Measurements from ENCODE around the gene ENTHD1. TPM values are rescaled to one million over a fixed set of nuclear protein-coding genes. Genes with fewer than 3 reads are reported as not detected.

Gene ENTHD1
- total RNA-seq, 3 donors from 2014 or later (not counting 1 experiment from before 2014, with no cell fraction given) = not detected

GRCh38 chr22:39703928-39704639 lies 189.5 kb downstream of the ENTHD1 start:
- no peaks in the 10 kb centered on the region for H3K4me1 ChIP-seq (ENCODE audit: control insufficient read depth, insufficient read depth, low read length)
- H3K27me3 Mint-ChIP-seq (ENCODE audit: low read depth in 2 of 2) = peaks cover 0 to 6% of the 10 kb centered on the region in 2 donors
- no peaks in the 10 kb centered on the region for H3K9me3 Mint-ChIP-seq
- H3K27ac ChIP-seq (ENCODE audit: low read length) = no peak overlapping the region
- no peaks in the 10 kb centered on the region for H3K36me3 ChIP-seq (ENCODE audit: control insufficient read depth, insufficient read depth, low read length)
- 85% methylated on average over 17 of the region's 17 CpGs for WGBS (ENCODE audit: insufficient coverage)
- no peak overlapping the region for H3K4me3 Mint-ChIP-seq
- no peak overlapping the region for H3K27ac Mint-ChIP-seq
- no peaks in the 10 kb centered on the region for H3K36me3 Mint-ChIP-seq
- H3K4me3 ChIP-seq (ENCODE audit: low read length) = no peak overlapping the region
- intact Hi-C loops (cut with micrococcal nuclease) = no loop called here
- H3K9me3 ChIP-seq (ENCODE audit: control insufficient read depth, insufficient read depth, low read length) = no peaks in the 10 kb centered on the region
- H3K4me1 Mint-ChIP-seq = no peaks in the 10 kb centered on the region
- TF ChIP-seq, protein P1, sequence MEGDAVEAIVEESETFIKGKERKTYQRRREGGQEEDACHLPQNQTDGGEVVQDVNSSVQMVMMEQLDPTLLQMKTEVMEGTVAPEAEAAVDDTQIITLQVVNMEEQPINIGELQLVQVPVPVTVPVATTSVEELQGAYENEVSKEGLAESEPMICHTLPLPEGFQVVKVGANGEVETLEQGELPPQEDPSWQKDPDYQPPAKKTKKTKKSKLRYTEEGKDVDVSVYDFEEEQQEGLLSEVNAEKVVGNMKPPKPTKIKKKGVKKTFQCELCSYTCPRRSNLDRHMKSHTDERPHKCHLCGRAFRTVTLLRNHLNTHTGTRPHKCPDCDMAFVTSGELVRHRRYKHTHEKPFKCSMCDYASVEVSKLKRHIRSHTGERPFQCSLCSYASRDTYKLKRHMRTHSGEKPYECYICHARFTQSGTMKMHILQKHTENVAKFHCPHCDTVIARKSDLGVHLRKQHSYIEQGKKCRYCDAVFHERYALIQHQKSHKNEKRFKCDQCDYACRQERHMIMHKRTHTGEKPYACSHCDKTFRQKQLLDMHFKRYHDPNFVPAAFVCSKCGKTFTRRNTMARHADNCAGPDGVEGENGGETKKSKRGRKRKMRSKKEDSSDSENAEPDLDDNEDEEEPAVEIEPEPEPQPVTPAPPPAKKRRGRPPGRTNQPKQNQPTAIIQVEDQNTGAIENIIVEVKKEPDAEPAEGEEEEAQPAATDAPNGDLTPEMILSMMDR (IDR thresholded peaks at IDR 0.05) = no peak
- no peak for DNase-seq
- ATAC-seq = no peak
- no peaks in the 10 kb centered on the region for H3K27me3 ChIP-seq (ENCODE audit: control insufficient read depth, insufficient read depth, low read length)

- H3K27ac Mint-ChIP-seq = no peak overlapping the region
- WGBS (ENCODE audit: insufficient coverage) = 87% methylated on average over 8 of the region's 8 CpGs
- TF ChIP-seq, protein P1 (IDR thresholded peaks at IDR 0.05) = no peak
- intact Hi-C loops (cut with micrococcal nuclease) = no loop called here
- H3K36me3 ChIP-seq (ENCODE audit: control insufficient read depth, insufficient read depth, low read length) = no peaks in the 10 kb centered on the region
- no peak overlapping the region for H3K4me3 Mint-ChIP-seq
- no peak overlapping the region for H3K27ac ChIP-seq (ENCODE audit: low read length)
- no peaks in the 10 kb centered on the region for H3K4me1 Mint-ChIP-seq
- no peaks in the 10 kb centered on the region for H3K27me3 ChIP-seq (ENCODE audit: control insufficient read depth, insufficient read depth, low read length)
- no peaks in the 10 kb centered on the region for H3K9me3 ChIP-seq (ENCODE audit: control insufficient read depth, insufficient read depth, low read length)
- DNase-seq = no peak
- ATAC-seq = no peak
- no peaks in the 10 kb centered on the region for H3K9me3 Mint-ChIP-seq
- H3K4me1 ChIP-seq (ENCODE audit: control insufficient read depth, insufficient read depth, low read length) = no peaks in the 10 kb centered on the region
- H3K4me3 ChIP-seq (ENCODE audit: low read length) = no peak overlapping the region
- H3K27me3 Mint-ChIP-seq (ENCODE audit: low read depth in 2 of 2) = peaks cover 0 to 6% of the 10 kb centered on the region in 2 donors
- no peaks in the 10 kb centered on the region for H3K36me3 Mint-ChIP-seq
Observed at GRCh38 chr22:39703091-39703490, 190.5 kb downstream of the ENTHD1 start.

DNA sequence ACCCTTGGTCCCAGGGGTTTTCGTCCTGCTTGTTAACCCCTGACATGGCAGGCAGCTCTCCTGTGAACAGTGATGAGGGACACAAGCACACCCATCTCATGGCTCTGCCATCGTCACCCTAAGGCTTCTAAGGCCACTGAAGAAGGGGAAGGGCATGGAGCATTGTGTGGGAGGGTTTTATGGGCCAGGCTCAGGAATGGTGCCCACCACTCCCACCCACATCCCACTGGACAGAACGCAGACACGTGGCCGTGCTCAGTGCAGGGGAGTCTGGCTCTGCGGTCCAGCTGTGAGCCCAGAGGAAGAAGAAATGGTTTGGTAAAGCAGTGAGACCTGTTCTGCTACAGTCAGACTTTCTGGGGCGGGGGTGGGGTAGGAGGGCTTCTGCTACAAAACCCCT lies 193.0 kb downstream of the ENTHD1 start:
- Histone ChIP-seq H3K36me3 (ENCODE audit: control insufficient read depth, insufficient read depth, low read length) (no peaks in the 10 kb centered on the region), H3K4me3 (ENCODE audit: low read length) (no peak overlapping the region), H3K4me1 (ENCODE audit: control insufficient read depth, insufficient read depth, low read length) (no peaks in the 10 kb centered on the region), H3K9me3 (ENCODE audit: control insufficient read depth, insufficient read depth, low read length) (no peaks in the 10 kb centered on the region), H3K27me3 (ENCODE audit: control insufficient read depth, insufficient read depth, low read length) (no peaks in the 10 kb centered on the region), H3K27ac (ENCODE audit: low read length) (no peak overlapping the region)
- H3K9me3 Mint-ChIP-seq = no peaks in the 10 kb centered on the region
- intact Hi-C loops (cut with micrococcal nuclease) = no loop called here
- no peak overlapping the region for H3K27ac Mint-ChIP-seq
- no peak for DNase-seq
- peaks cover 0 to 6% of the 10 kb centered on the region in 2 donors for H3K27me3 Mint-ChIP-seq (ENCODE audit: low read depth in 2 of 2)
- WGBS (ENCODE audit: insufficient coverage) = 87% methylated on average over 4 of the region's 7 CpGs
- ATAC-seq = no peak
- TF ChIP-seq, protein P1 (IDR thresholded peaks at IDR 0.05) = no peak
- H3K4me1 Mint-ChIP-seq = no peaks in the 10 kb centered on the region
- no peaks in the 10 kb centered on the region for H3K36me3 Mint-ChIP-seq
- no peak overlapping the region for H3K4me3 Mint-ChIP-seq

All from natural killer cell (primary cell).